ENCODE data around the gene CLEC2B.

DNA sequence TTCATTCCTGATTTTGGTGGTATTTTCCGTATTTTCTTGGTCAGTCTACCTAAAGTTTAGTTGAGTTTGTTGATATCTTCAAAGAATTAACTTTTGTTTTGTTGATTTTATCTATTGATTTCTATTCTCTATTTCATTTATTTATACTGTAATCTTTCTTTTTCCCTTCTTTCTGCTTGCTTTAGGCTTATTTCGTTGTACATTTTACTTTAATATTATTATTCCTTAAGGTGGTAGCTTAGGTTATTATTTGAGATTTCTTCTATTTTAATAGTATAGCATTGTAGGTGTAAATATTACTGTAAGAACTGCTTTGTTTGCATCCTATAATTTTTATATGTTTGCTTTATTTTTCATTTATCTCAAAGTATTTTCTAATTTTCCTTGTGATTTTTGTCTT, 63.3 kb downstream of the CLEC2B start:
- no peak for TF ChIP-seq NR2F2 (IDR thresholded peaks at IDR 0.05)
- TF ChIP-seq JUND (IDR thresholded peaks at IDR 0.05): no peak
- TF ChIP-seq, protein P1, sequence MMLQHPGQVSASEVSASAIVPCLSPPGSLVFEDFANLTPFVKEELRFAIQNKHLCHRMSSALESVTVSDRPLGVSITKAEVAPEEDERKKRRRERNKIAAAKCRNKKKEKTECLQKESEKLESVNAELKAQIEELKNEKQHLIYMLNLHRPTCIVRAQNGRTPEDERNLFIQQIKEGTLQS (IDR thresholded peaks at IDR 0.05): no peak
- no peak for TF ChIP-seq CTCF (IDR thresholded peaks at IDR 0.05; ENCODE audit: low read depth, low read length, missing input control)
